GM21367 (cell line): ENCODE measurements around the gene C22orf42.
"Not testable (repeated sequence)": the region's sequence is repeated elsewhere in the genome, so short reads cannot be mapped to it uniquely, and the experiment has no call there.

Experiments
- ATAC-seq: cut with Tn5 transposase; IDR thresholded peaks from one replicate; pipeline ENCODE4 v1.9.1; 2021; ENCODE audit not compliant: unreplicated experiment

The C22orf42 gene

GRCh38 chr22:32158712-32159533 is at the start of gene C22orf42:
C22orf42 (minus strand) TSS chr22:32159303; CDS start chr22:32159215, 88 bp downstream.
- no peak for ATAC-seq

- ATAC-seq = no peak
Observed at GRCh38 chr22:32208681-32209080, 49.6 kb upstream of the C22orf42 start.

- no peak for ATAC-seq
Observed at GRCh38 chr22:32207971-32208480, 48.9 kb upstream of the C22orf42 start.

GRCh38 chr22:32206774-32207758 is 48.0 kb upstream of the C22orf42 start:
- no peak for ATAC-seq

GRCh38 chr22:32205974-32206773 is 47.1 kb upstream of the C22orf42 start:
- ATAC-seq = no peak

GRCh38 chr22:32204856-32205722 is 46.0 kb upstream of the C22orf42 start, which contains the start of gene RFPL2:
RFPL2 (minus strand) TSS chr22:32205073; CDS start chr22:32202451, 2,622 bp downstream.
- no peak for ATAC-seq

GRCh38 chr22:32204040-32204855 is 45.1 kb upstream of the C22orf42 start:
- ATAC-seq = no peak

- no peak for ATAC-seq
Observed at GRCh38 chr22:32203181-32204039, 44.3 kb upstream of the C22orf42 start.

GRCh38 chr22:32202539-32203180 is 43.6 kb upstream of the C22orf42 start:
- no peak for ATAC-seq

- ATAC-seq = no peak
Observed at GRCh38 chr22:32202161-32202538, 43.0 kb upstream of the C22orf42 start.

- ATAC-seq = no peak
Observed at GRCh38 chr22:32200752-32201151, 41.6 kb upstream of the C22orf42 start.

- ATAC-seq = no peak
Observed at GRCh38 chr22:32199961-32200360, 40.9 kb upstream of the C22orf42 start.

- no peak for ATAC-seq
Observed at GRCh38 chr22:32199341-32199740, 40.2 kb upstream of the C22orf42 start.

- not testable (repeated sequence) for ATAC-seq
Observed at GRCh38 chr22:32197553-32198226, 38.6 kb upstream of the C22orf42 start.

GRCh38 chr22:32195900-32196299 is 36.8 kb upstream of the C22orf42 start:
- ATAC-seq = not testable (repeated sequence)

GRCh38 chr22:32193346-32193745 is 34.2 kb upstream of the C22orf42 start:
- not testable (repeated sequence) for ATAC-seq

GRCh38 chr22:32191021-32191420 is 31.9 kb upstream of the C22orf42 start:
- ATAC-seq = not testable (repeated sequence)
